Kidney (tissue), 14 donors: Measurements from ENCODE around the gene ENDOG. TPM values are rescaled to one million over a fixed set of nuclear protein-coding genes. Genes with fewer than 3 reads are reported as not detected.

Experiments
- DNase-seq, 5 donors: peaks; one replicate each; pipeline ENCODE4 v3.0.0-alpha.2; 2013 to 2020
- FAIRE-seq: peaks from 2 replicates; lab custom pipeline; 2012; peaks lifted over from hg19 to GRCh38; lab: Jason Lieb, UNC
- H3K27ac ChIP-seq, 2 donors: one replicate each; pipeline ENCODE4 v1.7.0; 2013; ENCODE audit warnings: low read depth in 2 of 2, low read length in 2 of 2, inconsistent platforms in 1 of 2
- H3K27me3 ChIP-seq: one replicate; pipeline ENCODE4 v1.7.1; 2013; ENCODE audit warnings: low read length, inconsistent platforms; ENCODE audit not compliant: control insufficient read depth, insufficient read depth
- H3K36me3 ChIP-seq, 3 donors: one replicate each; pipeline versions ENCODE4 v1.7.0 to v1.7.1; 2013; ENCODE audit warnings: low read length in 3 of 3, control low read depth in 1 of 3, inconsistent platforms in 1 of 3; ENCODE audit not compliant: insufficient read depth in 3 of 3, control insufficient read depth in 2 of 3
- H3K4me1 ChIP-seq, 3 donors: one replicate each; pipeline versions ENCODE4 v1.7.0 to v1.7.1; 2013; ENCODE audit warnings: low read length in 3 of 3, inconsistent platforms in 1 of 3, low read depth in 1 of 3; ENCODE audit not compliant: control insufficient read depth in 2 of 3, insufficient read depth in 2 of 3
- H3K4me3 ChIP-seq, 3 donors: one replicate each; pipeline versions ENCODE4 v1.7.0 to v1.8.1; 2013; ENCODE audit warnings: low read length in 3 of 3, control low read depth in 1 of 3, inconsistent platforms in 1 of 3
- H3K9ac ChIP-seq, 3 donors: one replicate each; pipeline versions ENCODE4 v1.7.0 to v1.7.1; 2013; ENCODE audit warnings: low read length in 3 of 3, control low read depth in 1 of 3, inconsistent platforms in 1 of 3
- H3K9me3 ChIP-seq, 3 donors: one replicate each; pipeline versions ENCODE4 v1.7.0 to v1.7.1; 2013; ENCODE audit warnings: low read length in 3 of 3, control low read depth in 1 of 3, inconsistent platforms in 1 of 3; ENCODE audit not compliant: control insufficient read depth in 2 of 3, insufficient read depth in 1 of 3
- CTCF ChIP-seq: IDR thresholded peaks from 3 replicates; pipeline ENCODE4 v1.5.1; 2012; ENCODE audit warnings: mild to moderate bottlenecking, moderate library complexity, borderline replicate concordance; ENCODE audit not compliant: insufficient read depth; ENCODE audit errors: extremely low read depth
- intact Hi-C: fragments of 100-400 bp; cut with DNase I; formaldehyde crosslinking; loops from one replicate; pipeline ENCODE4 v1.11.1; 2022
- polyA plus RNA-seq: library from polyadenylated mRNA; stranded (reverse); fragments of 350-450 nt; fragmentation: Illumina TruSeq; extraction: RNeasy Lipid Tissue Mini Kit (QIAGEN cat#74804); gene quantifications from one replicate; pipeline ENCODE4 v1.2.3, GENCODE V29; 2014; ENCODE audit warnings: low read depth, low replicate concordance; ENCODE audit not compliant: insufficient read depth
- total RNA-seq: library from RNA; stranded (reverse); fragmentation: NEBNext Ultra II Directional; extraction: Animal tissue kit (Norgen Biotek cat#: 25700); gene quantifications from one replicate; pipeline ENCODE4 v1.2.1, GENCODE V29; 2021
- donor health status: control.
- donor health status: control.
- donor health status: control.
- donor health status: control.
- donor health status: control.
- donor health status: DM: yes; HTN: yes; CAD: no.
- donor health status: Normal renal cell carcinoma (clear cell type).

The ENDOG gene
- total and polyA plus RNA-seq, 2 donors from 2014 or later = 20.6 to 59.9 TPM

DNA sequence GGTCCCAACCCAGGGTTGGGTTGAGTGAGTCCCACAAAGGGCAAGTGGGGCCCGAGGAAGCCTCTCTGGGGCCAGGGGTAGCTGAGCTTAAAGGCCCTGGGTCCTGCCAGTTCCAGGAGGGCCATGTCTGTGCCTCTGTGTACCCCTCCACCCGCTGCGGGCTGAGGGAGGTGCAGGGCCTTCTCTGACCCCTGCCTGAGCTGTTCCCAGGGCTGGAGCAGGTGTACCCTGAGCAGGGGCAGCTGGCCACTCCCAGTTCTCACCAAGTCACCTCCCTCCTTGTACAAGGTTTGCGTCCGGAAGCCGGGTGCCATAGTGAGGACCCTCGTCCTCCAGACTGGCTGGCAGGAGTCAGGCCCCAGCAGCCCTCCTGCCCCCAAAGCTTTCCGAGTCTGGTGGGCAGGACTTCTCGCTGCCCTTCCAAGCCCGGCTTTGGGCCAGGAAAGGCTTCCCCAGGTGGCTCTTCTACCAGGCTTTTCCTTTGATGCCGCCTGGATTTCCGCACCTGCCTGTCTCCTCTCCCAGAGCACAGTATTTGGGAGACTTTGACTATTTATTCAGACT lies 9.2 kb upstream of the ENDOG start:
- H3K27ac ChIP-seq = no peak overlapping the region
- H3K27me3 ChIP-seq = no peaks in the 10 kb centered on the region
- intact Hi-C loops = no loop called here
- no peak overlapping the region for H3K4me3 ChIP-seq
- H3K36me3 ChIP-seq = peaks cover 0 to 35% (median 12%) of the 10 kb centered on the region in 3 donors
- H3K9me3 ChIP-seq = no peaks in the 10 kb centered on the region
- H3K9ac ChIP-seq = no peak overlapping the region
- no peak for TF ChIP-seq CTCF
- DNase-seq (no peak), FAIRE-seq (no peak)
- no peaks in the 10 kb centered on the region for H3K4me1 ChIP-seq

GRCh38 chr9:128809831-128810230 lies 8.5 kb upstream of the ENDOG start:
- no peak for TF ChIP-seq CTCF
- FAIRE-seq = no peak
- H3K9ac ChIP-seq = no peak overlapping the region
- H3K4me1 ChIP-seq = no peaks in the 10 kb centered on the region
- H3K27ac ChIP-seq = no peak overlapping the region
- peaks cover 0 to 32% (median 11%) of the 10 kb centered on the region in 3 donors for H3K36me3 ChIP-seq
- no peak overlapping the region for H3K4me3 ChIP-seq
- no peaks in the 10 kb centered on the region for H3K9me3 ChIP-seq
- intact Hi-C loops = no loop called here
- H3K27me3 ChIP-seq = no peaks in the 10 kb centered on the region
- no peak for DNase-seq

- Histone ChIP-seq H3K9me3 (no peaks in the 10 kb centered on the region), H3K27ac (no peak overlapping the region), H3K36me3 (peaks cover 0 to 22% (median 11%) of the 10 kb centered on the region in 3 donors), H3K27me3 (no peaks in the 10 kb centered on the region), H3K9ac (no peak overlapping the region), H3K4me3 (no peak overlapping the region), H3K4me1 (no peaks in the 10 kb centered on the region)
- intact Hi-C loops = no loop called here
- TF ChIP-seq CTCF = no peak
- FAIRE-seq (no peak), DNase-seq (no peak)
Observed at GRCh38 chr9:128810873-128811272, 7.4 kb upstream of the ENDOG start.
